Mesenchymal stem cell (in vitro differentiated cells and primary cell): ENCODE results near the gene KIAA1614.

Experiments used
- DNase-seq: peaks from one replicate; pipeline ENCODE4 v3.0.0-alpha.2; 2013
- H2AFZ ChIP-seq: one replicate; pipeline ENCODE4 v1.6.1; 2013; ENCODE audit warnings: low read depth, mild to moderate bottlenecking, control low read depth, inconsistent platforms, low read length, moderate library complexity
- H2AK5ac ChIP-seq: 2 replicates; pipeline ENCODE4 v1.6.1; 2013; ENCODE audit warnings: low read length, moderate library complexity, mild to moderate bottlenecking, inconsistent platforms; ENCODE audit not compliant: severe bottlenecking
- H2BK120ac ChIP-seq: one replicate; pipeline ENCODE4 v1.6.1; 2013; ENCODE audit warnings: low read depth, mild to moderate bottlenecking, inconsistent platforms, low read length, moderate library complexity
- H2BK12ac ChIP-seq, 2 experiments: one replicate each; pipeline ENCODE4 v1.6.1; 2013; ENCODE audit warnings: inconsistent platforms in 2 of 2, low read length in 2 of 2, mild to moderate bottlenecking in 2 of 2, moderate library complexity in 2 of 2, control low read depth in 1 of 2
- H2BK15ac ChIP-seq: one replicate; pipeline ENCODE4 v1.6.1; 2013; ENCODE audit warnings: mild to moderate bottlenecking, low read depth, inconsistent platforms; ENCODE audit not compliant: poor library complexity, severe bottlenecking
- H2BK5ac ChIP-seq: 2 replicates; pipeline ENCODE4 v1.6.1; 2013; ENCODE audit warnings: low read depth, mild to moderate bottlenecking, low read length, control low read depth, inconsistent platforms; ENCODE audit not compliant: poor library complexity, severe bottlenecking
- H3K14ac ChIP-seq, 2 experiments: one replicate each; pipeline ENCODE4 v1.6.1; 2013; ENCODE audit warnings: inconsistent platforms in 2 of 2, low read length in 2 of 2, control low read depth in 1 of 2, mild to moderate bottlenecking in 1 of 2, moderate library complexity in 1 of 2
- H3K18ac ChIP-seq, 2 experiments: one replicate each; pipeline ENCODE4 v1.6.1; 2013; ENCODE audit warnings: inconsistent platforms in 2 of 2, low read length in 2 of 2, control low read depth in 1 of 2, low read depth in 1 of 2, mild to moderate bottlenecking in 1 of 2
- H3K23ac ChIP-seq, 2 experiments: one replicate each; pipeline ENCODE4 v1.6.1; 2013; ENCODE audit warnings: inconsistent platforms in 2 of 2, low read length in 2 of 2, mild to moderate bottlenecking in 2 of 2, moderate library complexity in 2 of 2, control low read depth in 1 of 2
- H3K27ac ChIP-seq: 2 replicates; pipeline ENCODE4 v1.5.1; 2013; ENCODE audit warnings: mild to moderate bottlenecking, moderate library complexity, low read length, control low read depth, inconsistent platforms; ENCODE audit not compliant: poor library complexity, severe bottlenecking
- H3K27me3 ChIP-seq, 2 experiments: 2 replicates each; pipeline versions ENCODE4 v1.6.1 to v1.7.0; 2013; ENCODE audit warnings: low read length in 2 of 2, mild to moderate bottlenecking in 2 of 2, moderate library complexity in 2 of 2, control low read depth in 1 of 2, inconsistent platforms in 1 of 2; ENCODE audit not compliant: control insufficient read depth in 1 of 2, insufficient read depth in 1 of 2
- H3K36me3 ChIP-seq, 2 experiments: 2 replicates each; pipeline versions ENCODE4 v1.6.1 to v1.7.0; 2013; ENCODE audit warnings: low read length in 2 of 2, control low read depth in 1 of 2, inconsistent platforms in 1 of 2, low read depth in 1 of 2, mild to moderate bottlenecking in 1 of 2; ENCODE audit not compliant: insufficient read depth in 2 of 2, control insufficient read depth in 1 of 2
- H3K4ac ChIP-seq, 2 experiments: one replicate each; pipeline ENCODE4 v1.6.1; 2013; ENCODE audit warnings: inconsistent platforms in 2 of 2, low read length in 2 of 2, mild to moderate bottlenecking in 2 of 2, moderate library complexity in 2 of 2, control low read depth in 1 of 2, low read depth in 1 of 2
- H3K4me1 ChIP-seq: 2 replicates; pipeline ENCODE4 v1.6.1; 2013; ENCODE audit warnings: low read depth, low read length, control low read depth; ENCODE audit not compliant: control insufficient read depth, insufficient read depth
- H3K4me2 ChIP-seq: 2 replicates; pipeline ENCODE4 v1.6.1; 2013; ENCODE audit warnings: low read length, mild to moderate bottlenecking, inconsistent platforms; ENCODE audit not compliant: poor library complexity, severe bottlenecking
- H3K4me3 ChIP-seq, 2 experiments: 2 replicates each; pipeline versions ENCODE4 v1.5.1 to v1.7.0; 2013; ENCODE audit warnings: low read length in 2 of 2, mild to moderate bottlenecking in 2 of 2, control low read depth in 1 of 2, low read depth in 1 of 2; ENCODE audit not compliant: insufficient read depth in 1 of 2
- H3K79me1 ChIP-seq: replicated peaks from 2 replicates; pipeline ENCODE4 v1.6.1; 2013; ENCODE audit warnings: mild to moderate bottlenecking, control low read depth, low read length, inconsistent platforms; ENCODE audit not compliant: poor library complexity, severe bottlenecking
- H3K9ac ChIP-seq: 2 replicates; pipeline ENCODE4 v1.7.0; 2013; ENCODE audit warnings: mild to moderate bottlenecking, low read length, moderate library complexity
- H3K9me3 ChIP-seq: 2 replicates; pipeline ENCODE4 v1.7.0; 2013; ENCODE audit warnings: mild to moderate bottlenecking, low read length; ENCODE audit not compliant: control insufficient read depth
- H4K8ac ChIP-seq: one replicate; pipeline ENCODE4 v1.6.1; 2013; ENCODE audit warnings: inconsistent platforms, mild to moderate bottlenecking, low read length, moderate library complexity
- H4K91ac ChIP-seq: one replicate; pipeline ENCODE4 v1.6.1; 2013; ENCODE audit warnings: mild to moderate bottlenecking, low read length, inconsistent platforms
- WGBS: methylation state at CpG from one replicate; pipeline ENCODE4 v1.1.7; 2013; ENCODE audit warnings: mixed read lengths; 5-methylcytosine and 5-hydroxymethylcytosine counted together

KIAA1614 gene

DNA sequence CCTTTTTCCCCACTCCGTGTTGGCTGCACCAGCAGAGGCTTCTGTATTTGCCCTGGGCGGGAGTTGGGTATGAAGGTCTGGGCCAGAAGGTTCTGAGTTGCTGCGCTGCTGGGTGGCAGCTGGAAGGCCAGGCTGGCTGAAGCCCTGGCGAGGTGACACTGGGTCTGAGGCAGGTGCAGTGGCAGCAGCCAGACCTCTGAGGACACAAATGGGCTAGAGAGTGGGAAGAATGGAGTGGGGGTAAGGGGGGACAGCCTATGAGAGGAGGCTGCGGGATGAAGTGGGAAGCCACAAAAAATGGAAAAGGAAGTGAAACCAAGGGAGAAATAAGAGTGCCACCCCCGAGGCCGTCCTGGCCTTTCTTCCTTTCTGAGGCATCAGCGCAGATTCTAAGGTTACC, 56.7 kb downstream of the KIAA1614 start:
- DNase-seq: no peak
- Histone ChIP-seq H2BK120ac (no peak overlapping the region), H2BK15ac (no peak overlapping the region), H2BK5ac (no peak overlapping the region), H2AK5ac (no peak overlapping the region), H3K14ac (no peak overlapping the region), H2BK12ac (no peak overlapping the region), H3K4me3 (no peak overlapping the region), H3K23ac (no peak overlapping the region), H3K9ac (no peak overlapping the region), H3K4me2 (no peak overlapping the region), H3K79me1 (peaks cover 45% of the 10 kb centered on the region), H3K18ac (no peak overlapping the region), H3K4me1 (no peaks in the 10 kb centered on the region), H4K8ac (no peak overlapping the region), H2AFZ (no peak overlapping the region), H3K4ac (no peak overlapping the region), H3K9me3 (no peaks in the 10 kb centered on the region), H3K36me3 (peaks cover 48 to 56% of the 10 kb centered on the region in 2 experiments), H3K27ac (no peak overlapping the region), H4K91ac (no peak overlapping the region), H3K27me3 (no peaks in the 10 kb centered on the region)
- WGBS: 87% methylated on average over 8 of the region's 8 CpGs

DNA sequence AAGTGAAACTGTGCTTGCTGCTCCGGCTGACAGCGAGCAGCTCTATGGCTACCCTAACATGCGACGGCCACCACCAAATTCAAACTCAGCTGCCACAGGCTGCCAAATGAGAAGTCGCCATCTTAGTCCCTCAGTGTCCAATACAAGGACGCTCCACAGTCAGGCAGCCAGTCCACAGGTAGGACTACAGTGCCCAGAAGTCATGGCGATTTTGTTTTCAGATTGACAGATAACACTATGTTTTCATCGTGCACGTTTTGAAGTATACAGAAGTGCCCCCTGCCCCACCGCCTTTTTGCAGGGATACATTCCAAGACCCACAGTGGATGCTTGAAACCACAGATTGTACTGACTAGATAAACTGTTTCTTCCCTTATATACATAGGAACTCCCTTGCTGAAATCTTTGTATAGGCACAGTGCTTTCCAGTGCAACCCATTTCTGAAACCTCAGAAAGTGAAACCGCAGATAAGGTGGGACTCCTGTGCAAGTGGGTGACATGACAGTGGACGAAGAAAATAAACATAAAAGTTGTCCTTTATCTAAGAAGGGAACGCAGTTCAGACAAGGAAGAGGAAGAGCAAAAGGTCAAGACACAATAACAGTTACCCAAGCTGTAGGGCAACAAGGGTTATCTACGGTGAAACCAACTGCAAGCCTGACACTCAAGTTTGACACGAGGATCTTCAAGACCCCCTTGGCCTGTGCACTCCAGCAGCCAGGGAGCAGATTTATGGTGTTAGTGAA, 57.8 kb downstream of the KIAA1614 start:
- Histone ChIP-seq H2BK120ac (no peak overlapping the region), H3K79me1 (peaks cover 45% of the 10 kb centered on the region), H2BK5ac (no peak overlapping the region), H3K18ac (no peak overlapping the region), H2BK12ac (no peak overlapping the region), H3K9me3 (no peaks in the 10 kb centered on the region), H3K27me3 (no peaks in the 10 kb centered on the region), H3K14ac (no peak overlapping the region), H3K9ac (no peak overlapping the region), H3K4me2 (no peak overlapping the region), H3K23ac (no peak overlapping the region), H2AK5ac (no peak overlapping the region), H3K36me3 (peaks cover 43 to 50% of the 10 kb centered on the region in 2 experiments), H3K27ac (no peak overlapping the region), H3K4me3 (no peak overlapping the region), H3K4me1 (no peaks in the 10 kb centered on the region), H3K4ac (no peak overlapping the region), H2AFZ (no peak overlapping the region), H4K91ac (no peak overlapping the region), H4K8ac (no peak overlapping the region), H2BK15ac (no peak overlapping the region)
- 87% methylated on average over 15 of the region's 15 CpGs for WGBS
- DNase-seq: no peak

DNA sequence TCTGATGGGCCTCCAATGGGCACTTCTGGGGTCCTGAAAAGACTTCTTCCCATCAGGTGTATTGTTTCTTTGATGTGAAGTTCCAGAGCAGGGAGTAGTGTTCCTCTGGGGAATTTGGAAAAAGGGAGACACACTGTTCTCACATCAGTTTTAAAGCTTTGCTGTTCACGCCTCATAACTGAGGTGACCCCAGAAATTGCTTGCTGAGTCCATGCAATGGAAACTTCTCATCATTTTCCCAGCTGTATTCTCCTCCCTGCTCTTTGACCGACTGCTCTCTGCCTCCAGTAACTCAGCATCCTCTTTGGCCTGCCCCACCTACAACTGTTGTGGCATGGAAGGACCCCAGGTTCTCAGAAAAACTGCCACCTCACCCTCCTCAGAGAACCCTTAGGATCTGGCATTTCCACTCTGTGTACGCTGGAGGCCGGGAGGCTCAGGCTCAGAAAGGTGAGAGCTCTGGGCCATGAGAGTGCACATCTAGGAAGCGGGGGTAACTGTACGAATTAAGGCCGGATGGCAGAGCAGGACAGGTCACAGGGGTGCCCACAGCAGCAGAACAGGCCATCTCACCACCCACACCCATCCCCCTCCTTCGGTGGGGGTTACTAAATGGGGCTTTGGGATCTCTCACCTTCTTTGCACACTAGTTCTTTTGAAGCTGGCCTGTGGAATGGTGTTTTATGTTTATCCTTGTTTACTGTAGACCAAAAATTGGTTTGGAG, 58.7 kb downstream of the KIAA1614 start:
- H3K27me3 ChIP-seq: no peaks in the 10 kb centered on the region
- no peak overlapping the region for H2BK120ac ChIP-seq
- H3K4me2 ChIP-seq: no peak overlapping the region
- H2AK5ac ChIP-seq: no peak overlapping the region
- H4K8ac ChIP-seq: peak overlapping the region; percentile 4
- H3K27ac ChIP-seq: no peak overlapping the region
- H3K23ac ChIP-seq: no peak overlapping the region
- H2BK5ac ChIP-seq: no peak overlapping the region
- no peak overlapping the region for H2BK15ac ChIP-seq
- no peak overlapping the region for H2AFZ ChIP-seq
- H3K79me1 ChIP-seq: peaks cover 47% of the 10 kb centered on the region
- no peak overlapping the region for H2BK12ac ChIP-seq
- peaks cover 50 to 53% of the 10 kb centered on the region in 2 experiments for H3K36me3 ChIP-seq
- WGBS: 96% methylated on average over 7 of the region's 8 CpGs
- H3K18ac ChIP-seq: no peak overlapping the region
- no peak overlapping the region for H3K9ac ChIP-seq
- no peak for DNase-seq
- no peak overlapping the region for H3K4ac ChIP-seq
- no peak overlapping the region for H3K4me3 ChIP-seq
- H4K91ac ChIP-seq: no peak overlapping the region
- no peak overlapping the region for H3K14ac ChIP-seq
- no peaks in the 10 kb centered on the region for H3K9me3 ChIP-seq
- no peaks in the 10 kb centered on the region for H3K4me1 ChIP-seq

DNA sequence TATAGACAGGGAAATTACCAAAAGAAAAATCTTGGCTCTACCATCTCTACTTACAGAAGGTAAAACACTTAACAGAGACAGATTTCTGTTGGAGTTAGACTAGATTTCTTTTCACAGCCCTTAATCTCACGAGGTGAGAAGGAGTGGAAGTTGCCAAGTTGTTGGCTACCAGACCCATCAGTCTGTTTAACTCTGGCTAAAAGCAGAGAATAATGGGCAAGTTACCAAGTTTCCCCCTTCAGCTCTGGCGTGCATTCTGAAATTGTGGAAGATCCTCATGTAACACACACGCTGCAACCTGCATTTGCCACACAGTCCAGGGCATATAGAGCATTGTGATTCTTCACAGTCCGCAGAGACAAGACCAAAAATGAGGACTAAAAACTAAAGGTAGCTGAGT, 60.7 kb downstream of the KIAA1614 start:
- peaks cover 2% of the 10 kb centered on the region for H3K4me1 ChIP-seq
- 88% methylated on average over 4 of the region's 4 CpGs for WGBS
- no peak overlapping the region for H3K9ac ChIP-seq
- no peaks in the 10 kb centered on the region for H3K9me3 ChIP-seq
- DNase-seq: no peak
- H3K4ac ChIP-seq: no peak overlapping the region
- H2BK5ac ChIP-seq: no peak overlapping the region
- no peak overlapping the region for H3K23ac ChIP-seq
- no peaks in the 10 kb centered on the region for H3K27me3 ChIP-seq
- H3K18ac ChIP-seq: no peak overlapping the region
- no peak overlapping the region for H2BK120ac ChIP-seq
- no peak overlapping the region for H2AFZ ChIP-seq
- H3K36me3 ChIP-seq: peaks cover 46 to 63% of the 10 kb centered on the region in 2 experiments
- no peak overlapping the region for H4K91ac ChIP-seq
- H3K79me1 ChIP-seq: peaks cover 49% of the 10 kb centered on the region
- no peak overlapping the region for H4K8ac ChIP-seq
- H2BK12ac ChIP-seq: no peak overlapping the region
- no peak overlapping the region for H2BK15ac ChIP-seq
- no peak overlapping the region for H3K27ac ChIP-seq
- no peak overlapping the region for H3K14ac ChIP-seq
- no peak overlapping the region for H2AK5ac ChIP-seq
- H3K4me2 ChIP-seq: no peak overlapping the region
- no peak overlapping the region for H3K4me3 ChIP-seq
